Heart left ventricle (tissue), 13 donors: ENCODE results near the gene LENG1.

Experiments used
- POLR2A ChIP-seq, 2 donors: fragments of 450-650 bp; IDR thresholded peaks; one replicate each; pipeline ENCODE4 v1.6.1; 2017; ENCODE audit warnings: antibody characterized with exemption in 2 of 2, mild to moderate bottlenecking in 2 of 2, moderate library complexity in 2 of 2
- TF ChIP-seq, protein P1 (sequence below), 12 donors: fragments of 200-600 bp; sonication (generic) in 4 of 12; IDR thresholded peaks; one replicate each; pipeline versions ENCODE4 v1.5.0 to v1.8.0; 2018 to 2022; ENCODE audit warnings: antibody characterized with exemption in 12 of 12, mild to moderate bottlenecking in 5 of 12
- donor health status: ischemic (EF 13 %, LVEDD 7.1; RV severe dilation, severe dysfunction).
- donor health status: DM: no; HTN: yes; CAD: no.
- donor health status: DM: no; HTN: no; CAD: no.
- donor health status: ischemic (EF 25% LVEDD 6.9; RV normal size, moderate dysfunction).
- donor health status: ischemic (EF 25% LVEDD 5.7; RV mildly dilated, moderate dysfunction).
- donor health status: ischemic (EF 35%, LVEDD 5.7; RV mildly dilated, moderate dysfunction).
- donor health status: nonischemic (EF 11% LVEDD 7.7; RV severe dilation, severe dysfunction).
- donor health status: DM: yes; HTN: yes; CAD: no.
- donor health status: PGD.
- donor health status: ischemic (EF 29% LVEDD 5.4; RV normal size, mild dysfunction).
- donor health status: nonischemic (EF 23%, LVEDD 6.1; RV moderate dilation, normal function).

DNA sequence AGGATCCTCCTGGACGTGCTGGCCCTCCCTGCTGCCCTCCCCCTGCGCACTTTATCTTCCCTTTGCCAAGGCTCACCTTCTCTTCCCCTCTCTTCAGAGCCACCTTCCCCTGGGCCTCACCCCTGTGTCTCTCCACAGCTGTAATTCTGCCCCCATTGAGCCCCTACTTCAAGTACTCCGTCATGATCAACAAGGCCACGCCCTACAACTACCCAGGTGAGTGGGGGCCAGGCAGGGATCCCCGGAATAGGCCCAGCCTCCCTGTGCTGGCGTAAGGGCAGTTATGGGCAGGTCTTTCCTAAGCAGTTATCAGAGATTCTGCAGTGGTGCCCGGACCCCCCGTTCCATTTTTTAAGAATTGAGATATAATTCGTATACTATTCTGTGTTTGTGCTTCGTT, 53.7 kb downstream of the LENG1 start:
- TF ChIP-seq, protein P1, sequence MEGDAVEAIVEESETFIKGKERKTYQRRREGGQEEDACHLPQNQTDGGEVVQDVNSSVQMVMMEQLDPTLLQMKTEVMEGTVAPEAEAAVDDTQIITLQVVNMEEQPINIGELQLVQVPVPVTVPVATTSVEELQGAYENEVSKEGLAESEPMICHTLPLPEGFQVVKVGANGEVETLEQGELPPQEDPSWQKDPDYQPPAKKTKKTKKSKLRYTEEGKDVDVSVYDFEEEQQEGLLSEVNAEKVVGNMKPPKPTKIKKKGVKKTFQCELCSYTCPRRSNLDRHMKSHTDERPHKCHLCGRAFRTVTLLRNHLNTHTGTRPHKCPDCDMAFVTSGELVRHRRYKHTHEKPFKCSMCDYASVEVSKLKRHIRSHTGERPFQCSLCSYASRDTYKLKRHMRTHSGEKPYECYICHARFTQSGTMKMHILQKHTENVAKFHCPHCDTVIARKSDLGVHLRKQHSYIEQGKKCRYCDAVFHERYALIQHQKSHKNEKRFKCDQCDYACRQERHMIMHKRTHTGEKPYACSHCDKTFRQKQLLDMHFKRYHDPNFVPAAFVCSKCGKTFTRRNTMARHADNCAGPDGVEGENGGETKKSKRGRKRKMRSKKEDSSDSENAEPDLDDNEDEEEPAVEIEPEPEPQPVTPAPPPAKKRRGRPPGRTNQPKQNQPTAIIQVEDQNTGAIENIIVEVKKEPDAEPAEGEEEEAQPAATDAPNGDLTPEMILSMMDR (IDR thresholded peaks at IDR 0.05): no peak
- TF ChIP-seq POLR2A (IDR thresholded peaks at IDR 0.05): no peak
